ENCODE measurements around the gene VWA8.
A peak's percentile ranks its signal among the peaks of the same experiment; 100 is the strongest.

VWA8 gene

GRCh38 chr13:41674246-41674645 is 286.7 kb downstream of the VWA8 start:
- Histone ChIP-seq H3K4me1 (ENCODE audit: low read depth, poor library complexity, severe bottlenecking) (no peaks in the 10 kb centered on the region), H3K9ac (no peak overlapping the region), H3K4me3 (IDR thresholded peaks at IDR 0.05; ENCODE audit: insufficient read depth, low read depth, low read length) (no peak overlapping the region), H3K27ac (no peak overlapping the region), H3K4me2 (no peak overlapping the region), H4K20me1 (ENCODE audit: insufficient read depth) (no peaks in the 10 kb centered on the region), H3K79me2 (ENCODE audit: insufficient read depth, low read depth) (no peaks in the 10 kb centered on the region), H3K27me3 (ENCODE audit: insufficient read depth, low read depth) (no peaks in the 10 kb centered on the region), H2AFZ (ENCODE audit: low read depth) (no peak overlapping the region), H3K36me3 (ENCODE audit: insufficient read depth) (no peaks in the 10 kb centered on the region)
- no peak for TF ChIP-seq CTCF (conservative IDR thresholded peaks at IDR 0.05; ENCODE audit: low read depth, low read length)

- H3K79me2 ChIP-seq (ENCODE audit: insufficient read depth, low read depth), result no peaks in the 10 kb centered on the region
- no peak overlapping the region for H3K4me2 ChIP-seq
- no peak overlapping the region for H3K4me3 ChIP-seq (IDR thresholded peaks at IDR 0.05; ENCODE audit: insufficient read depth, low read depth, low read length)
- no peak overlapping the region for H3K27ac ChIP-seq
- no peak overlapping the region for H2AFZ ChIP-seq (ENCODE audit: low read depth)
- H3K4me1 ChIP-seq (ENCODE audit: low read depth, poor library complexity, severe bottlenecking), result no peaks in the 10 kb centered on the region
- no peak overlapping the region for H3K9ac ChIP-seq
- H4K20me1 ChIP-seq (ENCODE audit: insufficient read depth), result no peaks in the 10 kb centered on the region
- H3K27me3 ChIP-seq (ENCODE audit: insufficient read depth, low read depth), result no peaks in the 10 kb centered on the region
- H3K36me3 ChIP-seq (ENCODE audit: insufficient read depth), result no peaks in the 10 kb centered on the region
- no peak for TF ChIP-seq CTCF (conservative IDR thresholded peaks at IDR 0.05; ENCODE audit: low read depth, low read length)
Observed at GRCh38 chr13:41673640-41674039, 287.3 kb downstream of the VWA8 start.

DNA sequence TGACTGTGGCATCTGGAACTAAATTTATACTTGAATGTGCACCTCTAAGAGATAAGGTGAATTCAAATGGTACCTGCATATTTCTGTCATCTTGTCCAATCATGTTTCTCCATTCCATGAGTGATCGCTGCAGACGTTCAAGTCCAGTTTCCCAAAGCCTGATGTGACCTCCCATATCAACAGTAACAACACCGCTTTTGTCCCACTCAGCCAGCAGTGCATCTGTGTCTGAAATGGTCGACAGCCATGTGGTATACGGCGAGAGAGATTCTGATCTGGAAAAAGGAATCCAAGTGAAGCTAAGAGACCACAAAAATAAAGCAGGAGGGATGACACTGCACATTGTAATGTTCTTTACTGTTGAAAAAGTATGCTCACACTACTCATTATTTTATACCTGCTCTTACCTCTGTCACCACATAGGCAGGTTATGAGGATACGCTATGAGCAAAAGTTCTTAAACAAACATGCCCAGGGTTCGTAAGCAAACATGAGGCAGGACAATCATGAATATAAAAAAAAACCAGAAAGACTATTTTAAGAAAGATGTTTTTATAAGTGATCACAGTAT is 290.0 kb downstream of the VWA8 start:
- Histone ChIP-seq H3K27ac (no peak overlapping the region), H2AFZ (ENCODE audit: low read depth) (no peak overlapping the region), H3K79me2 (ENCODE audit: insufficient read depth, low read depth) (no peaks in the 10 kb centered on the region), H3K4me3 (IDR thresholded peaks at IDR 0.05; ENCODE audit: insufficient read depth, low read depth, low read length) (no peak overlapping the region), H3K27me3 (ENCODE audit: insufficient read depth, low read depth) (no peaks in the 10 kb centered on the region), H3K36me3 (ENCODE audit: insufficient read depth) (no peaks in the 10 kb centered on the region), H3K4me2 (no peak overlapping the region), H3K4me1 (ENCODE audit: low read depth, poor library complexity, severe bottlenecking) (no peaks in the 10 kb centered on the region), H4K20me1 (ENCODE audit: insufficient read depth) (no peaks in the 10 kb centered on the region), H3K9ac (no peak overlapping the region)
- TF ChIP-seq CTCF (conservative IDR thresholded peaks at IDR 0.05; ENCODE audit: low read depth, low read length), result no peak

GRCh38 chr13:41668130-41668757 is 292.7 kb downstream of the VWA8 start:
- Histone ChIP-seq H2AFZ (ENCODE audit: low read depth) (no peak overlapping the region), H3K4me1 (ENCODE audit: low read depth, poor library complexity, severe bottlenecking) (no peaks in the 10 kb centered on the region), H3K79me2 (ENCODE audit: insufficient read depth, low read depth) (no peaks in the 10 kb centered on the region), H3K27me3 (ENCODE audit: insufficient read depth, low read depth) (no peaks in the 10 kb centered on the region), H3K4me2 (no peak overlapping the region), H4K20me1 (ENCODE audit: insufficient read depth) (no peaks in the 10 kb centered on the region), H3K4me3 (IDR thresholded peaks at IDR 0.05; ENCODE audit: insufficient read depth, low read depth, low read length) (no peak overlapping the region), H3K27ac (no peak overlapping the region), H3K36me3 (ENCODE audit: insufficient read depth) (no peaks in the 10 kb centered on the region), H3K9ac (no peak overlapping the region)
- TF ChIP-seq CTCF (conservative IDR thresholded peaks at IDR 0.05; ENCODE audit: low read depth, low read length), result peak; percentile 73

Data from KMS-11 (cell line).